ENCODE results near the gene OSBPL1A.

The OSBPL1A gene

GRCh38 chr18:24341361-24341760 is 56.3 kb downstream of the OSBPL1A start:
- DNase-seq (ENCODE audit: low read depth): no peak

DNA sequence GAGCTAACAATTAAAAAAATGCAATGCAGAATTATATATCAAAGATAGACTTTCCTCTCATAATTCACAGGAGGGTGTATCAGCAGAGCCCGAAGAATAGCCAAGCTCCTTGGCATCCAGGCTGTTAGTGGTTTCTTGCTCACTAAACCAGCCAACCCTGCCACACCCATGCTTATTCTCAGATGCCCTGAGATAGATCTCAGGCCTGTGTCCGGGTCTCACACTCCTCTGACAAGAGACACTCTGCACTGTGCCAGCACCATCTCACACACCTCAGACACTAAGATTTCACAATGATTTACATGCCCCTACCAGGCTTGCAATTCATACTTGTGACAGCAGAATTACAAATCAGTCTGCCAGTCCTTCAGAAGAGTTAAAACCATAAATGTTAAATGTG is 64.5 kb downstream of the OSBPL1A start:
- DNase-seq (ENCODE audit: low read depth): no peak

GRCh38 chr18:24326211-24326610 is 71.4 kb downstream of the OSBPL1A start:
- DNase-seq (ENCODE audit: low read depth): no peak

- no peak for DNase-seq (ENCODE audit: low read depth)
Observed at GRCh38 chr18:24322584-24323136, 75.0 kb downstream of the OSBPL1A start.

GRCh38 chr18:24321071-24321470 is 76.6 kb downstream of the OSBPL1A start:
- DNase-seq (ENCODE audit: low read depth): no peak

DNA sequence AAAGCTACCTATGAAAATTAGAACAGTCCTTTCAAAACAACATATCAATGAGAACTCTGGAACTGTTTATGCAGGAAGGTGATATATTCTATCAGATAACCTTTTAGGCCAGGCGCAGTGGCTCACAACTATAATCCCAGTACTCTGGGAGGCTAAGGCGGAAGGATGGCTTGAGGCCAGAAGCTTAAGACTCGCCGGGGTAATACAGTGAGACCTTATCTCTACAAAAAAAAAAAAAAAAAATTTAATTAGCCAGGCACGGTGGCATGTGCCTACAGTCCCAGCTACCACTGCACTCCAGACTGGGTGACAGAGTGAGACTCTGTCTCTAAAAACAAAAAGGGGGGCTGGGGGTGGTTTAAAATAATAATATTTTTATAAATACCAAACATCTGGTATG is 77.9 kb downstream of the OSBPL1A start:
- no peak for DNase-seq (ENCODE audit: low read depth)

DNA sequence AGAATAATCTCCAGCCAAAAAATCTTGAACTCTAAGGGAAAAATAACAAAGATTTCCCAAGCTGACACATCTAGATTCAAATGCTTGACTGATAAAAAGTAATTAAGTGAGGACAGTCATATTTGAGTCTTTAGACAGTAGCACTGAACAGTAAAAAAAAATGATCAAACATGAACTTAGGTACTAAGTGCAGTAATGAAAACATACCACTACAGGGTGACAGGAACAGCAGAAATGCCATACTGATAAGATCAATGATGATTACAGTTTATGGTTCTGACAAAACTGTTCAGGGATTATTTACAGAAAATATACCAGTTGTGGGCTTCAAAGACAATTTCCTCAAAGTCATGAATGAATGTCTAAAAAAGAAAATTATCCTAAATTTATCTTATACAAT is 80.3 kb downstream of the OSBPL1A start:
- no peak for DNase-seq (ENCODE audit: low read depth)

- DNase-seq (ENCODE audit: low read depth): no peak
Observed at GRCh38 chr18:24315170-24315569, 82.5 kb downstream of the OSBPL1A start.

- no peak for DNase-seq (ENCODE audit: low read depth)
Observed at GRCh38 chr18:24306201-24306600, 91.4 kb downstream of the OSBPL1A start.

GRCh38 chr18:24300703-24301102 is 96.9 kb downstream of the OSBPL1A start:
- no peak for DNase-seq (ENCODE audit: low read depth)

DNA sequence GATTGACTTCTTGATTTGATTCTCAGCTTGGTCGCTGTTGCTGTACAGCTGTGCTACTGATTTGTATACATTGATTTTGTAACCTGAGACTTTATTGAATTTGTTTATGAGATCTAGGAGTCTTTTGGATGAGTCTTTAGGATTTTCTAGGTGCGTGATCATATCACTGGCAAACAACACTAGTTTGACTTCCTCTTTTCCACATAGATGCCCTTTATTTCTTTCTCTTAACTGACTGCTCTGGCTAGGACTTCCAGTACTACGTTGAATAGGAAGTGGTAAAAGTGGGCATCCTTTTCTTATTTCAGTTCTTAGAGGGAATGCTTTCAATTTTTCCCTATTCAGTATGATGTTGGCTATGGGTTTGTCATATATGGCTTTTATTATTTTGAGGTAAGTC is 101.3 kb downstream of the OSBPL1A start:
- no peak for DNase-seq (ENCODE audit: low read depth)

DNA sequence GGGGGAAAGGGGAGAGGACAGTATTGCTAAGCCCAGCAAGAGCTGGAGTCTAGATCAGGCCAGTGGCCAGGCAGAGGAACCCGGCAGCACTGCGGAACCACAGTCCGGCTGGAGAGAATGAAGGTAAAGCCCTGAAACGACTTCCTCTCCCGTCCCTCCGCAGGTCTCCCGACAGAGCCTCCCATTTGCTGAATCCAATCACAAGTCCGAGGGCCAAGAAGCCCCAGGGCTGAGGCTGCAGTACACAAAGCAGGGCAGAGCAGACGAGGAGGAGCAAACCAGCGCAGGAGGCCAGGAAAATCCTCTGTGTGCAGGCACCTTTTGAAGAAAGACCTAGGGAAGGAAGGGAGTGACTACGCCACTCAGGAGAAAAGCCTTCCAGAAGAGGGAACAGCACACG is 104.4 kb downstream of the OSBPL1A start:
- DNase-seq (ENCODE audit: low read depth): no peak

- no peak for DNase-seq (ENCODE audit: low read depth)
Observed at GRCh38 chr18:24278591-24278990, 119.0 kb downstream of the OSBPL1A start.

DNA sequence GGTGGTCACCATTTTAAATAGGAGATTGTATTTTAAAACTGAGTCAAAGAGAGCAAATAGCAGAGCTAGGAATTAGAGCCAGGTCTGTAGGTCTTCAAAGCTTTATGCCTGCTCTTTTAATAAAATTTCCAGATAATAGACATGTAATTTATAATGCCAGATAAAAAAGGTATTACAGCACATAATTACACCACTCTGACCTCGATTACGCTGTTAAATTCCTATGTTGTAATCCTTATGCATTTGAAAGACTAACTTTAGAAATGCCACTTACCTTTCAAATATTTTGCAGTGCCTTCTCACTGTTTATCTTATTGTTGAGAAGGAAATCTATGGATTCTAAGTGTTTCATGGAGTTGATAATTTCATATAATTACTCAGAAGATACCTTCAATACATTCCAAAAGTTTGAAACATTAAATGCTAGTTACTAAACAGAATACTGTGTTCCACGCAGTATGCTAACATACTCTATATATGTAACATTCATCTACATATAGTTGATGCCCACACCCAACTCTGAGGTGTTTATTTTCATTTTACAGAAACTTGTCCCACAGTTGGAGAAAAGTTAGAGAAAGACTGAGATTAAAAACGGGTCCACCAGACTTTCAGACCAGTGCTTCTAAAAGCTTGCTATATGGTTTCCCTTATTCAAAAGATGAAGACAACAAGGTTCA is 120.0 kb downstream of the OSBPL1A start:
- no peak for DNase-seq (ENCODE audit: low read depth)

GRCh38 chr18:24276994-24277393 is 120.6 kb downstream of the OSBPL1A start:
- DNase-seq (ENCODE audit: low read depth): no peak

DNA sequence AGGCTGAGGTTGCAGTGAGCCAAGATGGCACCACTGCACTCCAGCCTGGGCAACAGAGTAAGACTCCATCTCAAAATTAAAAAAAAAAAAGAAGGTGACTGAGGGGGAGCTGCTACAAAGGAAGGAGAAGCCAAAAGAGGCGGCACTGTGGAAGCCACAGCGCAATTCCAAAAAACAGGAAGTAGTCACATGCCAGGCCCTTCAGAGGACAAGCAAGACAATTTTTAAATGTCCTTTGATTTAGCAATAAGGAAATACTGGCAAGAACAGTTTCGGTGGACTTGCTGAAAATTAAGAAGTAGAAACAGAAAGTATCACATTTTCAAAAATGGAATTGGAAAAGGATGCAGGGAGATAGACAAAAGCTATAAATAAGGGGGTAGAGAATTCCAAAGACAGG is 122.8 kb downstream of the OSBPL1A start:
- DNase-seq (ENCODE audit: low read depth): no peak

DNA sequence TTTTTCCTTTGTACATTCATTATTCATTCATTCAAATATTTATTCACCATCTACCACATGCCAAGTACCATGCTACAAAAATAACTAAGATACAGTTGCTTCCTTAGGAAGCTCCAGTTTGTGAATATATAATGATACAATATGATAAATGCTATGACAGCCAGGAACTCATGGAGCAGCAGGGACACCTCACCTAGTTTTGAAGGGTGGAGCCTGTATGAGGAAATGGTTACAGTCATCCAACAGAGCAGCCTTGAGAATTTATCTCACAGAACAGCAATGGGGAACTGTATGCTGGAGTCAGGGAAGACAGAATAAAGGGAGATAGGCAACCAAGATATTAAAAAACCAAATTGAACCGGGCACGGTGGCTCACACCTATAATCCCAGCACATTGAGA is 124.0 kb downstream of the OSBPL1A start:
- no peak for DNase-seq (ENCODE audit: low read depth)

GRCh38 chr18:24272229-24272525 is 125.4 kb downstream of the OSBPL1A start:
- DNase-seq (ENCODE audit: low read depth): no peak

- no peak for DNase-seq (ENCODE audit: low read depth)
Observed at GRCh38 chr18:24271381-24272228, 126.0 kb downstream of the OSBPL1A start.

GRCh38 chr18:24270937-24271380 is 126.7 kb downstream of the OSBPL1A start:
- no peak for DNase-seq (ENCODE audit: low read depth)

GRCh38 chr18:24270358-24270936 is 127.2 kb downstream of the OSBPL1A start:
- no peak for DNase-seq (ENCODE audit: low read depth)

- DNase-seq (ENCODE audit: low read depth): no peak
Observed at GRCh38 chr18:24268784-24269550, 128.7 kb downstream of the OSBPL1A start.

Measured in stimulated activated CD8-positive, alpha-beta memory T cell treated with anti-CD3 and anti-CD28 coated beads, Interleukin-4, amount 100 ng/mL, for 24 hours (primary cell).